HG02678 (cell line): ENCODE data around the gene LRRC36.

Experiments
- ATAC-seq: cut with Tn5 transposase; IDR thresholded peaks from one replicate; pipeline ENCODE4 v1.9.1; 2021; ENCODE audit warnings: mild to moderate bottlenecking, moderate library complexity; ENCODE audit not compliant: unreplicated experiment

LRRC36 gene

GRCh38 chr16:67326472-67327309, at the start of gene LRRC36, which contains the start of gene KCTD19:
TSS of gene LRRC36 (plus strand) at chr16:67326815. CDS start at chr16:67326863, 48 bp downstream.
TSS of gene KCTD19 (minus strand) at chr16:67326741. CDS start at chr16:67326707, 34 bp downstream.
- no peak for ATAC-seq

GRCh38 chr16:67277294-67277998, 49.2 kb upstream of the LRRC36 start:
- no peak for ATAC-seq

- ATAC-seq: no peak
Measured at GRCh38 chr16:67277999-67278772, 48.4 kb upstream of the LRRC36 start.

GRCh38 chr16:67278773-67279295, 47.8 kb upstream of the LRRC36 start:
- ATAC-seq: peak; percentile 29

GRCh38 chr16:67279296-67280089, 47.1 kb upstream of the LRRC36 start, which contains the start of gene PLEKHG4:
TSS of gene PLEKHG4 (plus strand) at chr16:67279532. CDS start at chr16:67280045, 513 bp downstream.
- peak; percentile 87 for ATAC-seq

GRCh38 chr16:67280090-67281015, 46.3 kb upstream of the LRRC36 start:
- no peak for ATAC-seq

- no peak for ATAC-seq
Measured at GRCh38 chr16:67281536-67282446, 44.8 kb upstream of the LRRC36 start.

GRCh38 chr16:67282447-67282805, 44.2 kb upstream of the LRRC36 start:
- ATAC-seq: no peak

- ATAC-seq: no peak
Measured at GRCh38 chr16:67283039-67283825, 43.4 kb upstream of the LRRC36 start.

- ATAC-seq: no peak
Measured at GRCh38 chr16:67283826-67284555, 42.6 kb upstream of the LRRC36 start.

GRCh38 chr16:67284699-67285646, 41.6 kb upstream of the LRRC36 start:
- ATAC-seq: no peak

- no peak for ATAC-seq
Measured at GRCh38 chr16:67286441-67287235, 40.0 kb upstream of the LRRC36 start.

- ATAC-seq: no peak
Measured at GRCh38 chr16:67287960-67288359, 38.7 kb upstream of the LRRC36 start.

- no peak for ATAC-seq
Measured at GRCh38 chr16:67291461-67291860, 35.2 kb upstream of the LRRC36 start.
